IMR-90 (cell line): ENCODE measurements around the gene NTM. TPM values are rescaled to one million over a fixed set of nuclear protein-coding genes. Genes with fewer than 3 reads are reported as not detected.
"Not testable (repeated sequence)": the region's sequence is repeated elsewhere in the genome, so short reads cannot be mapped to it uniquely, and the experiment has no call there.

Experiments
- ATAC-seq: fragments of 200-7000 bp; cut with Tn5 transposase; 2 replicates; pipeline ENCODE4 v1.9.1; 2020; ENCODE audit warnings: low read depth, mild to moderate bottlenecking, moderate library complexity
- BruUV-seq: library from RNA; stranded (reverse); fragments of 400-500 nt; replicated peaks from 2 replicates; lab custom pipeline; 2021; lab: Mats Ljungman, UMichigan
- CTCF ChIA-PET: fragments of 300-600 bp; formaldehyde crosslinking; extraction: SDS; loops from one replicate; lab custom pipeline; 2021; ENCODE audit warnings: antibody characterized with exemption; lab: Yijun Ruan, JAX
- POLR2A ChIA-PET: fragments of 300-600 bp; sonication (Branson Sonifier 250); formaldehyde crosslinking; loops from one replicate; lab custom pipeline; 2022; ENCODE audit warnings: antibody characterized with exemption; ENCODE audit not compliant: unreplicated experiment; lab: Charles Lee
- DNase-seq: peaks from one replicate; pipeline ENCODE4 v3.0.0; 2013
- H2AFZ ChIP-seq: replicated peaks from 2 replicates; pipeline ENCODE3; 2013; ENCODE audit warnings: low read length, mild to moderate bottlenecking; ENCODE audit not compliant: poor library complexity
- H2AK5ac ChIP-seq: 2 replicates; pipeline ENCODE4 v1.6.1; 2013; ENCODE audit warnings: low read depth, low read length, inconsistent platforms
- H2AK9ac ChIP-seq: replicated peaks from 2 replicates; pipeline ENCODE3; 2013; ENCODE audit warnings: mild to moderate bottlenecking, low read depth, low read length, moderate library complexity; ENCODE audit not compliant: poor library complexity
- H2BK120ac ChIP-seq: 2 replicates; pipeline ENCODE4 v1.6.1; 2013; ENCODE audit warnings: low read depth, low read length, inconsistent platforms
- H2BK15ac ChIP-seq: 3 replicates; pipeline ENCODE4 v1.6.1; 2013; ENCODE audit warnings: low read depth, low read length, inconsistent platforms
- H2BK20ac ChIP-seq: 2 replicates; pipeline ENCODE4 v1.6.1; 2013; ENCODE audit warnings: low read depth, mild to moderate bottlenecking, inconsistent platforms, low read length, moderate library complexity
- H2BK5ac ChIP-seq: 2 replicates; pipeline ENCODE4 v1.6.1; 2013; ENCODE audit warnings: mild to moderate bottlenecking, low read depth, low read length, inconsistent platforms; ENCODE audit not compliant: poor library complexity, severe bottlenecking
- H3K14ac ChIP-seq: replicated peaks from 2 replicates; pipeline ENCODE4 v1.6.1; 2013; ENCODE audit warnings: low read depth, low read length, inconsistent platforms
- H3K18ac ChIP-seq: 2 replicates; pipeline ENCODE4 v1.6.1; 2013; ENCODE audit warnings: low read depth, low read length, control low read depth
- H3K23ac ChIP-seq: 2 replicates; pipeline ENCODE4 v1.6.1; 2013; ENCODE audit warnings: low read depth, low read length, inconsistent platforms
- H3K27ac ChIP-seq: 2 replicates; pipeline ENCODE4 v1.5.1; 2013; ENCODE audit warnings: mild to moderate bottlenecking, control low read depth, low read length; ENCODE audit not compliant: insufficient read depth
- H3K27me3 ChIP-seq: 2 replicates; pipeline ENCODE4 v1.6.1; 2013; ENCODE audit warnings: low read length; ENCODE audit not compliant: control insufficient read depth, insufficient read depth
- H3K36me3 ChIP-seq: 2 replicates; pipeline ENCODE4 v1.6.1; 2013; ENCODE audit warnings: low read length, mixed read lengths; ENCODE audit not compliant: control insufficient read depth, insufficient read depth
- H3K4ac ChIP-seq: 2 replicates; pipeline ENCODE4 v1.6.1; 2013; ENCODE audit warnings: low read depth, low read length, inconsistent platforms
- H3K4me1 ChIP-seq: 2 replicates; pipeline ENCODE4 v1.6.1; 2013; ENCODE audit warnings: low read length, mixed read lengths; ENCODE audit not compliant: control insufficient read depth, insufficient read depth
- H3K4me2 ChIP-seq: 2 replicates; pipeline ENCODE4 v1.6.1; 2013; ENCODE audit warnings: low read depth, mild to moderate bottlenecking, control low read depth, low read length, moderate library complexity
- H3K4me3 ChIP-seq: 2 replicates; pipeline ENCODE4 v1.5.1; 2013; ENCODE audit warnings: low read depth, mild to moderate bottlenecking, control low read depth, low read length, moderate library complexity; ENCODE audit not compliant: insufficient read depth
- H3K56ac ChIP-seq: 2 replicates; pipeline ENCODE4 v1.6.1; 2013; ENCODE audit warnings: low read length, inconsistent platforms; ENCODE audit not compliant: insufficient read depth; ENCODE audit errors: extremely low read depth
- H3K79me1 ChIP-seq, 2 experiments: 2 replicates each; pipeline ENCODE4 v1.6.1; 2013; ENCODE audit warnings: low read length in 2 of 2, inconsistent platforms in 1 of 2, low read depth in 1 of 2
- H3K9ac ChIP-seq: 2 replicates; pipeline ENCODE4 v1.6.1; 2013; ENCODE audit warnings: low read depth, low read length, control low read depth
- H3K9me1 ChIP-seq: 2 replicates; pipeline ENCODE4 v1.6.1; 2013; ENCODE audit warnings: low read length, inconsistent platforms; ENCODE audit not compliant: insufficient read depth
- H3K9me3 ChIP-seq: 2 replicates; pipeline ENCODE4 v1.6.1; 2013; ENCODE audit warnings: low read length; ENCODE audit not compliant: control insufficient read depth, insufficient read depth
- H4K20me1 ChIP-seq: 2 replicates; pipeline ENCODE4 v1.6.1; 2013; ENCODE audit warnings: low read length, inconsistent platforms; ENCODE audit not compliant: insufficient read depth
- H4K5ac ChIP-seq: 2 replicates; pipeline ENCODE4 v1.6.1; 2013; ENCODE audit warnings: mild to moderate bottlenecking, low read depth, low read length, control low read depth
- H4K8ac ChIP-seq, 2 experiments: 2 replicates each; pipeline ENCODE4 v1.6.1; 2013; ENCODE audit warnings: low read depth in 2 of 2, low read length in 2 of 2, control low read depth in 1 of 2, inconsistent platforms in 1 of 2
- H4K91ac ChIP-seq: 2 replicates; pipeline ENCODE4 v1.6.1; 2013; ENCODE audit warnings: low read depth, low read length, inconsistent platforms; ENCODE audit not compliant: insufficient read depth
- WGBS, 2 experiments: methylation state at CpG; one replicate each; pipeline versions ENCODE4 v1.1.5 to v1.1.7; 2013; ENCODE audit warnings: missing lambda C conversion rate in 2 of 2; ENCODE audit not compliant: insufficient read length in 1 of 2; ENCODE audit errors: extremely low coverage in 2 of 2; 5-methylcytosine and 5-hydroxymethylcytosine counted together
- dilution Hi-C: fragments of 300-500 bp; cut with HindIII; formaldehyde crosslinking; loops from one replicate; pipeline ENCODE4 v1.14.3; 2018; ENCODE audit warnings: low sequenced_read_pairs; ENCODE audit not compliant: unreplicated experiment
- in situ Hi-C: fragments of 300-500 bp; cut with MboI; formaldehyde crosslinking; loops from 3 replicates; pipeline ENCODE4 v1.14.3; 2019; ENCODE audit warnings: low sequenced_read_pairs, inconsistent platforms, mixed read lengths
- intact Hi-C: fragments of 100-400 bp; cut with micrococcal nuclease; formaldehyde crosslinking; loops from 2 replicates; pipeline ENCODE4 v1.10.0; 2022
- polyA plus RNA-seq, 3 experiments: library from polyadenylated mRNA; depleted of rRNA; stranded (reverse); fragments of >200 nt; gene quantifications; 2 replicates each; pipeline ENCODE4 v1.2.3, GENCODE V29; 2012; ENCODE audit warnings: low replicate concordance in 1 of 3
- total RNA-seq: library from RNA; depleted of rRNA; stranded (reverse); fragments of >200 nt; gene quantifications from 2 replicates; pipeline ENCODE4 v1.2.3, GENCODE V29; 2012

Gene NTM
- total and polyA plus RNA-seq, 2 of the 4 experiments (the other 2 are of a cell fraction): 19.5 to 25.5 TPM

DNA sequence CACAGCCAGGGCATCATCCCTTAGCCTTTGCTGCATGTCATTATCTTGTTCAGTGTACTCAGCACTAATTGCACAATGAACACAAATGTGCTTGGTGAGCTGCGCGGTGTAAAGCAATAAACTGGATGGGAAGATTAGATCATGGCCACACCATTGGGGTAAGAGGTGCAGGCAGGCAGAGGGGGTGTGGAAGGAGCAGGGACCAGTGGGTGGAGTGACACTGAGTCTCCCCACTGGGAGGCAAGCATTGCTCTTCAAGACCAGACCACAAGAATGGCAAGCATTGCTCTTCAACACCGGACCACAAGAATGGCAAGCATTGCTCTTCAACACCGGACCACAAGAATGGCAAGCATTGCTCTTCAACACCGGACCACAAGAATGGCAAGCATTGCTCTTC, 28.5 kb upstream of the NTM start:
- H3K9me3 ChIP-seq, H3K36me3 ChIP-seq, H3K23ac ChIP-seq, H4K8ac ChIP-seq, H3K4ac ChIP-seq, H3K4me2 ChIP-seq, H2BK20ac ChIP-seq, ATAC-seq, H3K14ac ChIP-seq, H3K27me3 ChIP-seq, dilution Hi-C loops, H4K5ac ChIP-seq, H2BK120ac ChIP-seq, H3K79me1 ChIP-seq, POLR2A ChIA-PET, H3K18ac ChIP-seq, H4K20me1 ChIP-seq, H3K9ac ChIP-seq, H2BK5ac ChIP-seq, intact Hi-C loops, CTCF ChIA-PET, H2AK9ac ChIP-seq, DNase-seq, H3K27ac ChIP-seq, H3K4me1 ChIP-seq, H3K4me3 ChIP-seq, H3K9me1 ChIP-seq, H4K91ac ChIP-seq, H3K56ac ChIP-seq, in situ Hi-C loops, BruUV-seq, H2AFZ ChIP-seq, H2BK15ac ChIP-seq, H2AK5ac ChIP-seq: not testable (repeated sequence)
- WGBS, 2 experiments: no CpG with 5 or more reads among the region's 5 CpGs

DNA sequence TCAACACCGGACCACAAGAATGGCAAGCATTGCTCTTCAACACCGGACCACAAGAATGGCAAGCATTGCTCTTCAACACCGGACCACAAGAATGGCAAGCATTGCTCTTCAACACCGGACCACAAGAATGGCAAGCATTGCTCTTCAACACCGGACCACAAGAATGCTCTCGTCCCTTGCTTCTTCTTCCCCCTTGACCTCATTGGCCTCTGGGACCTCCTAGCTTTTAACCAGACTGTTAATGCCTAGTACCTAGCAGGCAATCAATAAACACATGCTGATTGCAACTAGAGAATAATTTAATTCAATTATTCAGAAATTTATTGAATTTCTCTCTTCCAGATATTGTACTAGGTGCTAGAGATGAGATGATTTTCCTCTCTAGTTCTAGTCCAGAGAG, 28.0 kb upstream of the NTM start:
- CTCF ChIA-PET, in situ Hi-C loops, intact Hi-C loops: not testable (repeated sequence)

More for the DNA sequence above, 28.0 kb upstream of the NTM start:
- H2BK120ac ChIP-seq, H4K5ac ChIP-seq, H3K9me3 ChIP-seq, POLR2A ChIA-PET, H3K23ac ChIP-seq, H4K91ac ChIP-seq, H2BK20ac ChIP-seq, H3K27me3 ChIP-seq, H3K4me3 ChIP-seq, H3K56ac ChIP-seq, H2BK5ac ChIP-seq, H3K14ac ChIP-seq, H2BK15ac ChIP-seq, H3K4me1 ChIP-seq, H3K27ac ChIP-seq, H3K4ac ChIP-seq, H3K79me1 ChIP-seq, H2AFZ ChIP-seq, H3K9me1 ChIP-seq, H4K20me1 ChIP-seq, DNase-seq, H2AK9ac ChIP-seq, ATAC-seq, BruUV-seq, H3K18ac ChIP-seq, H3K36me3 ChIP-seq, H3K4me2 ChIP-seq, H2AK5ac ChIP-seq, dilution Hi-C loops, H4K8ac ChIP-seq, H3K9ac ChIP-seq: not testable (repeated sequence)
- no CpG with 5 or more reads among the region's 6 CpGs for WGBS, 2 experiments
